Neutrophil (primary cell): ENCODE results near the gene RAB31.

Source experiments
- H3K27ac ChIP-seq: fragments of 200-600 bp; sonication (generic); 2 replicates; pipeline ENCODE4 v1.5.1; 2016; ENCODE audit warnings: mild to moderate bottlenecking, moderate library complexity
- H3K27me3 ChIP-seq: fragments of 200-600 bp; sonication (generic); 2 replicates; pipeline ENCODE4 v1.6.0; 2016; ENCODE audit warnings: mild to moderate bottlenecking
- H3K36me3 ChIP-seq: fragments of 200-600 bp; sonication (generic); 2 replicates; pipeline ENCODE4 v1.5.1; 2017
- H3K4me1 ChIP-seq, 2 experiments: fragments of 200-600 bp in 1 of 2; sonication (generic) in 1 of 2; 1 replicate in 1 of 2; 2 replicates in 1 of 2; pipeline versions ENCODE4 v1.5.1 to v1.6.1; 2013 to 2016; ENCODE audit warnings: low read depth in 1 of 2, low read length in 1 of 2, mild to moderate bottlenecking in 1 of 2, moderate library complexity in 1 of 2; ENCODE audit not compliant: control insufficient read depth in 1 of 2, insufficient read depth in 1 of 2
- H3K4me3 ChIP-seq, 2 experiments: fragments of 200-600 bp in 1 of 2; sonication (generic) in 1 of 2; 1 replicate in 1 of 2; 2 replicates in 1 of 2; pipeline ENCODE4 v1.5.1; 2013 to 2016; ENCODE audit warnings: low read depth in 1 of 2, low read length in 1 of 2, mild to moderate bottlenecking in 1 of 2, moderate library complexity in 1 of 2
- H3K9me3 ChIP-seq: fragments of 200-600 bp; sonication (generic); 2 replicates; pipeline ENCODE4 v1.5.1; 2016
- CTCF ChIP-seq: fragments of 200-600 bp; sonication (generic); IDR thresholded peaks from 2 replicates; pipeline ENCODE4 v1.5.1; 2016; ENCODE audit warnings: antibody characterized with exemption

Gene RAB31

GRCh38 chr18:9706081-9706935 is 1.8 kb upstream of the RAB31 start:
- peaks cover 86 to 87% of the 10 kb centered on the region in 2 experiments for H3K4me1 ChIP-seq
- H3K27me3 ChIP-seq = no peaks in the 10 kb centered on the region
- TF ChIP-seq CTCF = no peak
- H3K4me3 ChIP-seq = no peak overlapping the region
- H3K36me3 ChIP-seq = no peaks in the 10 kb centered on the region
- H3K27ac ChIP-seq = peak overlapping the region; percentile 97
- no peaks in the 10 kb centered on the region for H3K9me3 ChIP-seq

GRCh38 chr18:9707381-9708056 is 582 bp upstream of the RAB31 start:
- H3K27me3 ChIP-seq = no peaks in the 10 kb centered on the region
- no peaks in the 10 kb centered on the region for H3K9me3 ChIP-seq
- no peak for TF ChIP-seq CTCF
- peaks cover 86 to 87% of the 10 kb centered on the region in 2 experiments for H3K4me1 ChIP-seq
- no peaks in the 10 kb centered on the region for H3K36me3 ChIP-seq
- H3K4me3 ChIP-seq = peak overlapping the region; percentile 95 to 97
- H3K27ac ChIP-seq = peak overlapping the region; percentile 97

GRCh38 chr18:9708434-9709303 is 568 bp downstream of the RAB31 start:
- H3K36me3 ChIP-seq = no peaks in the 10 kb centered on the region
- peak overlapping the region; percentile 97 for H3K27ac ChIP-seq
- H3K4me3 ChIP-seq = peak overlapping the region; percentile 95 to 97
- TF ChIP-seq CTCF = peak; percentile 3
- peaks cover 86 to 87% of the 10 kb centered on the region in 2 experiments for H3K4me1 ChIP-seq
- H3K9me3 ChIP-seq = no peaks in the 10 kb centered on the region
- H3K27me3 ChIP-seq = no peaks in the 10 kb centered on the region

GRCh38 chr18:9709304-9709877 is 1.3 kb downstream of the RAB31 start:
- Histone ChIP-seq H3K9me3 (no peaks in the 10 kb centered on the region), H3K4me3 (peak overlapping the region; percentile 95 to 97), H3K27me3 (no peaks in the 10 kb centered on the region), H3K4me1 (peaks cover 86 to 87% of the 10 kb centered on the region in 2 experiments), H3K27ac (peak overlapping the region; percentile 97), H3K36me3 (no peaks in the 10 kb centered on the region)
- TF ChIP-seq CTCF = no peak

- H3K27ac ChIP-seq = peak overlapping the region; percentile 97
- H3K36me3 ChIP-seq = no peaks in the 10 kb centered on the region
- H3K4me3 ChIP-seq = peak overlapping the region; percentile 95 to 97
- H3K4me1 ChIP-seq = peaks cover 86 to 87% of the 10 kb centered on the region in 2 experiments
- no peaks in the 10 kb centered on the region for H3K27me3 ChIP-seq
- no peak for TF ChIP-seq CTCF
- H3K9me3 ChIP-seq = no peaks in the 10 kb centered on the region
Observed at GRCh38 chr18:9710037-9710436, 1.9 kb downstream of the RAB31 start.
